Fibroblast of upper back skin (primary cell): ENCODE data around the gene TOB1.
"Not testable (repeated sequence)": the region's sequence is repeated elsewhere in the genome, so short reads cannot be mapped to it uniquely, and the experiment has no call there.

Experiments
- DNase-seq: peaks from one replicate; pipeline ENCODE4 v3.0.0-alpha.2; 2013

TOB1 gene

GRCh38 chr17:50867363-50868139 lies 1.4 kb upstream of the TOB1 start:
- DNase-seq = peak; percentile 83

DNA sequence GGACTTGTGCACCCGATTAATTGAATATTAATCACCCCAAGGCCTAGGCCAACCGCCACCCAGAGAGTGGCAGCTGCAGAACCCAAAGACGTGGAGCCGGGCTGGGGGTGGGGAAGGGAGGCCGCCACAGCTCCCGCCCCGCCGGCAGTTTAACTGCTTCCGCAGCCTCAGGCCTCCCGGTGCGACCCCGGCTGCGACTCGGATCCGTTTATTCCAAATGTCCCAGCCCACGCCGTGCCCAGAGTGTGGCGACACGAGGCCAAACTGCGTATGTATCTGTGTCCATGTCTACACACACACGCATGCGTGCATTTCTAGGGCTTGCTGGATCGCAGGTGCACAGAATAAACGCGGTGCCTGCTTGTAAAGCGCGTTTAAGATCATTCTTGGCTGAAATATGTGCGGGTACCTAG lies 802 bp upstream of the TOB1 start:
- no peak for DNase-seq

GRCh38 chr17:50865868-50866260 lies 290 bp downstream of the TOB1 start:
- DNase-seq = no peak

DNA sequence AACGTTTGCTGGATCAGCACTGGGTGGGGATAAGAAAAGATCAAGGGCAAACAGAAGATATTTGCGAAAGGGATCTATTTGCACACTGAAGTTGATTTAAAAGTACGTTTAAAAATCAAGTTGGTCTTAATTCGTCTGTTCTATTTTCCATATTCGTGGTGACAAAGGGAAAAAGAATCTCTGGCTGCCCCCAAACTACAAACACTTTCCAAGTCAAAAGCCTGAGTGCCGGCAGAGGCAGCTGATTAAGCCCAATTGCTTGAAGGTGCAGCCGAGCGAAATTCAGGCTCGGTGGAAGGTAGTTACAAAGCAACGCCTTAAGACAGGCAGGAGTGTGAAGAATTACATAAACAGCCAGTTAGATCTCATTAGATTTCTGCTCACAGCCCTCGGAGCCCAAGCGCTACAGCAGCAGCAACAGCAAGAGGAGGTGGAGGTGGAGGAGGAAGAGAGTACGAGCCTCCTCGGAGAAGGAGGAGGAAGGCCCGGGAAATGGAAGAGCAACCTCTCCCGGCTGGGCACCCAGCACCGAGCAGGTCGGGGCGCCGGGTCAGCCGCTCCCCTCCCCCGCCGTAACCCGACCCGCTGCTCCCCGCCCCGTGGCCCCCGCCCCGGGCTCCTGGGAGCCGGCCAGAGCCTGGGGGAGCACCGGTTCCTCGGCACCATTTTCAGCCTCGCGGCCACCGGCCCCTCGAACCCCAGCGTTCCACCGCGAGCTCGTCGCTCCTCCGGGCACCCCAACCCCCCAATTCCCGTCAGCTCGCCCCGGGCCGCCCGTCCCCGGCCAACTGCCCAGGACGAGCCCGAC lies 890 bp downstream of the TOB1 start:
- DNase-seq = peak; percentile 29

GRCh38 chr17:50864747-50865059 lies 1.5 kb downstream of the TOB1 start:
- no peak for DNase-seq

DNA sequence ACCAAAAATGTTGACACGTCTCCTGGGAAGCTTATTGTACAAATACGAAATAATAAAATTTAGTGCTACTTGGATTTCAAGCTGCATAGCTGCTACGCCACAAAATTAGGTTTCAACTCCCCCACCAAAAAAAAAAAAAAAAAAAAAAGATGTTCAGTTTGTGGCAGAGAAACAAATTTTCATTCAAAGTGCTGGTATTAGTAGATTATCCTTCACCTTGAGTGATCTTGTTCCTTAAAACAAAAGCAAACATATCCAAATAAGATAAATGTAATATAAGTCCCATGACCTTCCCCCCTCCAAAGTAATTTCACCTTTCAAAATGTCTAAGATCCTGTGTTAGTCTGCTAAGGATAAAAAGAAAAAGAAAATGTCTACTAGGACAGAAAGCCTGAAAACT lies 2.2 kb downstream of the TOB1 start:
- no peak for DNase-seq

DNA sequence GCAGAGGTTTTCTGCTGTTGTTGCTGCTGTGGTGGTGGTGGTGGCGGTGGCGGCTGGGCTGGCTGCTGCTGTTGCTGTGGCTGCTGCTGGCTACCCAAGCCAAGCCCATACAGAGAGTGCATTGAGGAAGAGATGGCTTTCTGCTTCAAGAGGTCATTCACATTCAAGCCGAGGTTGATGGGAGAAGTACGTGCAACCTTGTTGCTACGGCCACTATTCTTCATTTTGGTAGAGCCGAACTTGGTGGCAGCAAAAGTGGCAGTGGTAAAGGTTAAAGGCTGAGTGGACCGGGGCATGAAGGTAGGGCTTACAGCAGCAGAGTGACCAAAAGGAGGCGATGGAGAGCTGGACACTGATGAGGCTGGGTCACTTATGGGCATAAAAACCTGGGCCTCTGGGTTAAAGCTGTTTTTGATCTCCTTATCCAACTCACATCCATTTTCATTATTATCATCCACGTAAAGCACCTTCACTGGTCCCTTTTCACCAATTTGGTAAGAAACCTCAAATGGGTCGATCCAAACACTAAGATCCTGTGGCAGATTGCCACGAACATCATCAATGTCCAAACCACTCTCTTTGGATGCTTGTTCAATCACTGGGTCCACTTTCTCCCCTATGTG lies 2.8 kb downstream of the TOB1 start:
- DNase-seq = no peak

GRCh38 chr17:50861822-50862528 lies 4.2 kb downstream of the TOB1 start:
- peak; percentile 6 for DNase-seq

- DNase-seq = no peak
Measured at GRCh38 chr17:50861334-50861676, 4.8 kb downstream of the TOB1 start.

GRCh38 chr17:50859727-50860126 lies 6.4 kb downstream of the TOB1 start:
- DNase-seq = not testable (repeated sequence)

GRCh38 chr17:50858486-50859225 lies 7.5 kb downstream of the TOB1 start:
- DNase-seq = no peak

GRCh38 chr17:50856431-50856830 lies 9.7 kb downstream of the TOB1 start:
- no peak for DNase-seq

DNA sequence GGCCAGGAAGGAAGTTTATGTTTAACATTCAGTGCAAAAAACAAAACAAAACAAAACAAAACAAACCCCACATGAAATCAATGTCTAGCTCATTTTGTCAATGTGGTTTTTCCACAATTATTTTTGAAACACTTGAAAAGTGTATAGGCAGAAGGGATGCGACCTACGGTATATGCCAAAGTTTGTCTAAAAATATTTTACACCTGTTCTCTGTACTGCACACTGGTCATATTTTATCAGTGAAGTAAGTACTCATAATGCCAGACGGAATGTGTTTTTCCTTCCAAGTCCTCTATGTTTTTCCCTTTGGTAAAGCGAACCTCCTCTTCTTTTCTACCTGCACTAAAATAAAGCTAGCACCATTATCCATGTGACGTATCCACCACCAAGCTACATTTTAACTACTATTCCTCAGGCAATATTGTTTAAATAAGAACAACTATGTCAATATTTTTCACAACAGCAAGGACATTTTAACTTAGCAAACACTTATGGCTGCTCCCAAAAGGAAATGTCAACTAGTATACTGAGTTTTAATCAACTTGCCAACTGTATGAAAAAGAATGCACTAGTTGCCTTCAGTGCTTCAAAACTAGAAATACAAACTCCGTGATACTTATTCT lies 10.3 kb downstream of the TOB1 start:
- DNase-seq = no peak

- no peak for DNase-seq
Measured at GRCh38 chr17:50853781-50854180, 12.4 kb downstream of the TOB1 start.

- no peak for DNase-seq
Measured at GRCh38 chr17:50853015-50853615, 13.0 kb downstream of the TOB1 start.

- no peak for DNase-seq
Measured at GRCh38 chr17:50850640-50851039, 15.5 kb downstream of the TOB1 start.

DNA sequence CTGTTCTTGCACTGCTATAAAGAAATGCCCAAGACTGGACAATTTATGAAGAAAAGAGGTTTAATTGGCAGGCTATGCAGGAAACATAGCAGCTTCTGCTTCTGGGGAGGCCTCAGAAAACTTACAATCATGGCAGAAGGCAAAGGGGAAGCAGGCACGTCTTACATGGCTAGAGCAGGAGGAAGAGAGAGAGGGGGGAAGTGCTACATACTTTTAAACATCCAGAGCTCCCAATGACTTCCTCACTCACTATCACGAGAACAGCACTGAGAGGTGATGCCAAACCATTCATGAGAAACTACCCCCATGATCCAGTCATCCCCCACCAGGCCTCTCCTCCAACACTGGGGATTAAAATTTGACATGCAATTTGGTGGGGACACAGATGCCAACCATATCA lies 17.4 kb downstream of the TOB1 start:
- DNase-seq = no peak

GRCh38 chr17:50848039-50848438 lies 18.1 kb downstream of the TOB1 start:
- no peak for DNase-seq

GRCh38 chr17:50847566-50847965 lies 18.6 kb downstream of the TOB1 start:
- DNase-seq = no peak

- DNase-seq = peak; percentile 33
Measured at GRCh38 chr17:50845240-50846147, 20.7 kb downstream of the TOB1 start.
